Measurements from ENCODE around the gene CPN2. TPM values are rescaled to one million over a fixed set of nuclear protein-coding genes. Genes with fewer than 3 reads are reported as not detected.

CPN2 gene, protein sequence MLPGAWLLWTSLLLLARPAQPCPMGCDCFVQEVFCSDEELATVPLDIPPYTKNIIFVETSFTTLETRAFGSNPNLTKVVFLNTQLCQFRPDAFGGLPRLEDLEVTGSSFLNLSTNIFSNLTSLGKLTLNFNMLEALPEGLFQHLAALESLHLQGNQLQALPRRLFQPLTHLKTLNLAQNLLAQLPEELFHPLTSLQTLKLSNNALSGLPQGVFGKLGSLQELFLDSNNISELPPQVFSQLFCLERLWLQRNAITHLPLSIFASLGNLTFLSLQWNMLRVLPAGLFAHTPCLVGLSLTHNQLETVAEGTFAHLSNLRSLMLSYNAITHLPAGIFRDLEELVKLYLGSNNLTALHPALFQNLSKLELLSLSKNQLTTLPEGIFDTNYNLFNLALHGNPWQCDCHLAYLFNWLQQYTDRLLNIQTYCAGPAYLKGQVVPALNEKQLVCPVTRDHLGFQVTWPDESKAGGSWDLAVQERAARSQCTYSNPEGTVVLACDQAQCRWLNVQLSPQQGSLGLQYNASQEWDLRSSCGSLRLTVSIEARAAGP
- not detected in 2 replicates for total RNA-seq
- total RNA-seq (2013), result not detected
- polyA plus RNA-seq, result not detected in 2 replicates
- not detected in 2 replicates for polyA minus RNA-seq

DNA sequence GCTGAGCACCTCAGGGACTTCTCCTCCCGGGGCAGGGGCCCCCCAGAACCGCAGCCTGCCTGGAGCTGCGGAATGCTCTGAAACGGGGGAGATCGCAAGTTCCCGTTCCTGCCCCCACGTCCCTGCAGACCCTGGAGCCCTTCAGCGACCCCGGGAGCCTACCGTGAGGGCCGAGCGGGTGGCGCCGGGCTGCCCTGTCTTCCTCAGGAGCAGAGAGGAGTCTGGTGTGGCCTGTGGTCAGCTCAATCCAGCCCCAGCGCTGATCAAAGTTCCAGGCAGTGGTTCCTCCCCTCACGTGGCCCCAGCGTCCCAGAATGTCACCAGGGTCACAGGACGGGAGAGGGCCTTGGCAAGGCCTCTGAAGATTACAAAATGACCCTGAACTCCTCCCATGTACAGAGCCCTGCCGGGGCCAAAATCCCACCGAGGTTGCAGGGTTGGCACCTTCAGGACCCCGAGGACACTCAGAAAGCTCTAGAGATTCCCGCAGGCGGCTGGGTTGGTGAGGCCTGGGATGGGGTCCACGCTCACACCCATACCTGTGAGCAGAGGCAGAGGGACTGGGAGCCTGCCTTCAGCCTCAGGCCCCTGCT lies at the start of gene CPN2:
CPN2 (minus strand) TSS at position 249 of the 593 bp plus-strand sequence. CDS start 8,626 bp downstream, outside the sequence.
- TF ChIP-seq EZH2 (IDR thresholded peaks at IDR 0.05; ENCODE audit: borderline replicate concordance, insufficient read depth, low read depth, low read length, poor library complexity, severe bottlenecking), result no peak
- TF ChIP-seq, protein P1, sequence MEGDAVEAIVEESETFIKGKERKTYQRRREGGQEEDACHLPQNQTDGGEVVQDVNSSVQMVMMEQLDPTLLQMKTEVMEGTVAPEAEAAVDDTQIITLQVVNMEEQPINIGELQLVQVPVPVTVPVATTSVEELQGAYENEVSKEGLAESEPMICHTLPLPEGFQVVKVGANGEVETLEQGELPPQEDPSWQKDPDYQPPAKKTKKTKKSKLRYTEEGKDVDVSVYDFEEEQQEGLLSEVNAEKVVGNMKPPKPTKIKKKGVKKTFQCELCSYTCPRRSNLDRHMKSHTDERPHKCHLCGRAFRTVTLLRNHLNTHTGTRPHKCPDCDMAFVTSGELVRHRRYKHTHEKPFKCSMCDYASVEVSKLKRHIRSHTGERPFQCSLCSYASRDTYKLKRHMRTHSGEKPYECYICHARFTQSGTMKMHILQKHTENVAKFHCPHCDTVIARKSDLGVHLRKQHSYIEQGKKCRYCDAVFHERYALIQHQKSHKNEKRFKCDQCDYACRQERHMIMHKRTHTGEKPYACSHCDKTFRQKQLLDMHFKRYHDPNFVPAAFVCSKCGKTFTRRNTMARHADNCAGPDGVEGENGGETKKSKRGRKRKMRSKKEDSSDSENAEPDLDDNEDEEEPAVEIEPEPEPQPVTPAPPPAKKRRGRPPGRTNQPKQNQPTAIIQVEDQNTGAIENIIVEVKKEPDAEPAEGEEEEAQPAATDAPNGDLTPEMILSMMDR (IDR thresholded peaks at IDR 0.05), result no peak
- Histone ChIP-seq H3K27ac (ENCODE audit: low read length in 2 of 2) (no peak within 1 kb of the TSS), H3K79me2 (ENCODE audit: control insufficient read depth, insufficient read depth, low read length) (no peaks in the 10 kb centered on the region), H3K4me3 (ENCODE audit: control extremely low read depth in 1 of 5, extremely low read depth in 1 of 5, insufficient read depth in 1 of 5, low read depth in 2 of 5, low read length in 4 of 5) (no peak within 1 kb of the TSS), H2AFZ (ENCODE audit: insufficient read depth, low read depth, low read length, poor library complexity, severe bottlenecking) (no peak within 1 kb of the TSS), H3K4me2 (replicated peaks; ENCODE audit: low read depth, low read length, poor library complexity, severe bottlenecking) (no peak within 1 kb of the TSS), H4K20me1 (ENCODE audit: control insufficient read depth, insufficient read depth, low read length, poor library complexity, severe bottlenecking) (no peaks in the 10 kb centered on the region), H3K36me3 (replicated peaks in 1 of 2; ENCODE audit: control extremely low read depth in 1 of 2, control insufficient read depth in 1 of 2, extremely low read depth in 1 of 2, insufficient read depth in 2 of 2, low read length in 1 of 2) (no peaks in the 10 kb centered on the region), H3K27me3 (replicated peaks in 1 of 4; ENCODE audit: control extremely low read depth in 1 of 4, control insufficient read depth in 3 of 4, insufficient read depth in 4 of 4, low read length in 3 of 4) (no peaks in the 10 kb centered on the region), H3K9me3 (ENCODE audit: control extremely low read depth in 1 of 3, control insufficient read depth in 2 of 3, insufficient read depth in 1 of 3, low read length in 2 of 3) (no peaks in the 10 kb centered on the region), H3K9ac (ENCODE audit: low read length) (no peak within 1 kb of the TSS), H3K4me1 (ENCODE audit: control insufficient read depth in 2 of 2, insufficient read depth in 2 of 2, low read length in 2 of 2) (no peaks in the 10 kb centered on the region)
- ATAC-seq (ENCODE audit: low read depth) (no peak), DNase-seq (no peak)
- intact Hi-C loops (cut with micrococcal nuclease), result no loop called here
- WGBS (ENCODE audit: insufficient coverage), result 93% methylated on average over 22 of the region's 24 CpGs
- Mint-ChIP-seq H3K9me3 (ENCODE audit: insufficient read depth) (no peaks in the 10 kb centered on the region), H3K4me1 (no peaks in the 10 kb centered on the region), H3K4me3 (no peak within 1 kb of the TSS), H3K27ac (no peak within 1 kb of the TSS), H3K27me3 (peaks cover 3% of the 10 kb centered on the region)
- POLR2A ChIA-PET, result no interaction called here
- CTCF ChIA-PET, result no interaction called here
